ENCODE results near the gene SESN2. TPM values are rescaled to one million over a fixed set of nuclear protein-coding genes. Genes with fewer than 3 reads are reported as not detected.

The SESN2 gene
- total RNA-seq, 6 experiments from 2014 or later = 4.5 to 17.9 (median 14.0) TPM

DNA sequence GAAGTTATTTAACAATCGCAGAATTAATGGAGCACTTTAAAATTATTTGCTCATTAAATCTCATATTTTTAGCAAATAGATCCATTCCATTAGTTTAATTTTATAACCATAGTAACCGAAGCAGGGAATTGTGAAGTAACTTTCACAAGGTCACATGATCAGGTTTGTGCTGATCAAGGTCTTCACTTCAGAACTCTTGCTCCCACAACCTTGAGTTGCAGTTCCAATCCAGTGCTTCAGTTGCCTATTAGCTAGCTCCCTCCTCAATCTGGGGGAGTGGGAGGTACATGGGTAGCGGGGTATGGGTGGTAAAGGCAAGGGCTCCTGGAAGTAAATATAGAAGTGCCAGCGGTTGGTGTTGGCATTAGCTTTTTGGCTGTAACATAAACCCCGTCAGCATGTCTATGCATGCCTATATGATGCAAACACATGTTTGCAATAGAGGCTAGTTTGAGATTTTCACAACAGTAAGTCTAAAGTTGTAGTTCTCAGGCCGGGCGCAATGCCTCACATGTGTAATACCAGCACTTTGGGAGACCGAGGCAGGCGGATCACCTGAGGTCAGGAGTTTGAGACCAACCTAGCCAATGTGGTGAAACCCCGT, 17.6 kb upstream of the SESN2 start:
- Histone ChIP-seq H3K36me3 (no peaks in the 10 kb centered on the region), H3K9me3 (no peaks in the 10 kb centered on the region), H3K4me1 (peaks cover 0 to 37% (median 15%) of the 10 kb centered on the region in 4 donors), H3K27me3 (no peaks in the 10 kb centered on the region), H3K27ac (no peak overlapping the region), H3K4me3 (no peak overlapping the region)
- TF ChIP-seq, protein P1, sequence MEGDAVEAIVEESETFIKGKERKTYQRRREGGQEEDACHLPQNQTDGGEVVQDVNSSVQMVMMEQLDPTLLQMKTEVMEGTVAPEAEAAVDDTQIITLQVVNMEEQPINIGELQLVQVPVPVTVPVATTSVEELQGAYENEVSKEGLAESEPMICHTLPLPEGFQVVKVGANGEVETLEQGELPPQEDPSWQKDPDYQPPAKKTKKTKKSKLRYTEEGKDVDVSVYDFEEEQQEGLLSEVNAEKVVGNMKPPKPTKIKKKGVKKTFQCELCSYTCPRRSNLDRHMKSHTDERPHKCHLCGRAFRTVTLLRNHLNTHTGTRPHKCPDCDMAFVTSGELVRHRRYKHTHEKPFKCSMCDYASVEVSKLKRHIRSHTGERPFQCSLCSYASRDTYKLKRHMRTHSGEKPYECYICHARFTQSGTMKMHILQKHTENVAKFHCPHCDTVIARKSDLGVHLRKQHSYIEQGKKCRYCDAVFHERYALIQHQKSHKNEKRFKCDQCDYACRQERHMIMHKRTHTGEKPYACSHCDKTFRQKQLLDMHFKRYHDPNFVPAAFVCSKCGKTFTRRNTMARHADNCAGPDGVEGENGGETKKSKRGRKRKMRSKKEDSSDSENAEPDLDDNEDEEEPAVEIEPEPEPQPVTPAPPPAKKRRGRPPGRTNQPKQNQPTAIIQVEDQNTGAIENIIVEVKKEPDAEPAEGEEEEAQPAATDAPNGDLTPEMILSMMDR (IDR thresholded peaks at IDR 0.05) = no peak
- TF ChIP-seq POLR2A (IDR thresholded peaks at IDR 0.05) = no peak
- DNase-seq (peak in 1 of 3 donors; percentile 35), ATAC-seq (no peak)
- intact Hi-C loops (cut with DNase I) = no loop called here
- 91% methylated on average over 10 of the region's 10 CpGs for WGBS (ENCODE audit: insufficient coverage, low coverage, low lambda C conversion rate, missing lambda C conversion rate)

DNA sequence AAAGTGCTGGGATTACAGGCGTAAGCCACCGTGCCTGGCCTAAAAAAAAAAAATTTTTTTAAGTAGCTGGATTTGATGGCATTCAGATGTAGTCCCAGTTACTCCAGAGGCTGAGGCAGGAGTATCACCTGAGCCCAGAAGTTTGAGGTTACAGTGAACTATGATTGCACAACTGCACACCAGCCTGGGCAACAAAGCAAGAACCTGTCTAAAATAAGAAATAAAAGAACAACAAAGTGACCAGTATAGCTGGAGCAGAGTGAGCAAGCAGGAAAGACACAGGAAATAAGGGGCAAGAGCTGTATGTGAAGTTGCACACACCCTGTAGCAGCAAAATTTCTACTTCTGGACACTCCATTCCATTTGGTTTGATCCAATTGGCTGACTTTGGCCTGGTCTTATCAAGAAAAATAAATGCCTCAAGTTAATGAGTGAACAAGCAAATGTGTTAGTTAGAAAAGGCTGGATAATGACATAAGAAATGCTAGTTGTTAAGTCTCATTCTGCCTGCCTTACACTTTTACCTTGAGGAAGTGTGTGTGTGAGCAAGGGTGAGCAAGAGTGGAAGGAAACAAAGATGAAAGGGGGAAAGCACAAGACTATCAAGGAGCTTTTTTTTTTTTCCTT, 15.5 kb upstream of the SESN2 start:
- no peaks in the 10 kb centered on the region for H3K27me3 ChIP-seq
- H3K36me3 ChIP-seq = no peaks in the 10 kb centered on the region
- no peaks in the 10 kb centered on the region for H3K9me3 ChIP-seq
- TF ChIP-seq, protein P1 (IDR thresholded peaks at IDR 0.05) = no peak
- H3K4me1 ChIP-seq = peaks cover 2 to 44% (median 18%) of the 10 kb centered on the region in 4 donors
- ATAC-seq (peak in 2 of 4 donors; percentile 1 to 2), DNase-seq (peak in 1 of 3 donors; percentile 53)
- H3K27ac ChIP-seq = peak overlapping the region in 2 of 3 donors; percentile 43 to 78
- intact Hi-C loops (cut with DNase I) = no loop called here
- 52% methylated on average over 2 of the region's 2 CpGs for WGBS (ENCODE audit: insufficient coverage, low coverage, low lambda C conversion rate, missing lambda C conversion rate)
- H3K4me3 ChIP-seq = no peak overlapping the region

DNA sequence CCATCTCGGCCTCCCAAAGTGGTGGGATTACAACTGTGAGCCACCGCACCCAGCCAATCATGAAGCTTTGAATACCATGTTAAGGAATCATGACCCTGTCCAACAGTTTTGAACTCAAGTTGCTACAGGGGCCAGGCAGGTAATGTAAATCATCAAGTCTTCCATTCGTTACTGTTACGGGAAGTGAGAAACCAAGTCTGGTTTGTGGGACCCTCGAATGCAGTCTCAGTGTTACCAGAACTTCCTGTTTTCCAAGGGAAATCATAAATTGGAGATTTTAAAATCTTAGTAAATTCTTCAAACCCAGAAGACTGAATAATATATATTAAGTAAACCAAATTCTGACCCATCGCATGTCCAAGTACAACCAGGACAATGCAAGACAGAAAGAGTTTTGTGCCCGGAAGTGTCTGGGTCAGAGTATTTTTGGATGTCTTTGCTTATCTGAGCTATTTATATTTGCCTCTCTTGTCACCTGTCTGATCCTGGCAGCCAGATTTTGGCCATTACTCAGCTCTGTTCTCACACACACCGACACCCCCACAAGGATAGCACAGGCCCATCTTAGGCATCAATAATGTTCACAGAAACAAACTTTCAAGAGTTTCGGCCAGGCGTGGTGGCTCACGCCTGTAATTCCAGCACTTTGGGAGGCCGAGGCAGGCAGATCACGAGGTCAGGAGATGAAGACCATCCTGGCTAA, 14.6 kb upstream of the SESN2 start:
- DNase-seq = peak in 1 of 3 donors; percentile 61
- no peaks in the 10 kb centered on the region for H3K27me3 ChIP-seq
- intact Hi-C loops (cut with DNase I) = no loop called here
- TF ChIP-seq, protein P1 (IDR thresholded peaks at IDR 0.05) = no peak
- no peak for TF ChIP-seq POLR2A (IDR thresholded peaks at IDR 0.05)
- peak in 1 of 4 donors; percentile 7 for ATAC-seq
- H3K36me3 ChIP-seq = no peaks in the 10 kb centered on the region
- peak overlapping the region; percentile 26 to 78 (median 43) for H3K27ac ChIP-seq
- 48% methylated on average over 13 of the region's 13 CpGs for WGBS (ENCODE audit: insufficient coverage, low coverage, low lambda C conversion rate, missing lambda C conversion rate)
- H3K4me1 ChIP-seq = peaks cover 2 to 49% (median 18%) of the 10 kb centered on the region in 4 donors
- H3K9me3 ChIP-seq = no peaks in the 10 kb centered on the region
- H3K4me3 ChIP-seq = no peak overlapping the region

DNA sequence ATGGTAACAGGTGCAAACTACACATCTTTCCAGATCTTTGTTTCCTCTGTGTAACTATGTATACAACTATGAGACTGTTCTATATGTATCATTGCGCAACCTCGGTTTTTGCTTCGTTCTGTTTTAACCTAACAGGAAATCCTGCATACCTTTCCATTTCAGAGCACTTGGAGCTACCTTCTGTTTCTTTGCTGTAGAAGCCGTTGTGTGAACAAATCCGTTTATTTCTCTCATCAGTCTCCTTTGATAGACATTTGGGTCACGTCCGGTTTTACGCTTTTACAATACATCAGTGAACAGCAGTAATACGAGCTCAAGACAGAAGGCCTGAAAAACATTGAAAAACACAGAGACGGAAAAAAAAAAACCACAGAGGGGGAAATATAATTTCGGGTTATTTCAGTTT, 12.9 kb upstream of the SESN2 start:
- TF ChIP-seq, protein P1 (IDR thresholded peaks at IDR 0.05) = no peak
- no peak for TF ChIP-seq POLR2A (IDR thresholded peaks at IDR 0.05)
- Histone ChIP-seq H3K4me3 (peak overlapping the region; percentile 40 to 64 (median 61)), H3K36me3 (no peaks in the 10 kb centered on the region), H3K9me3 (no peaks in the 10 kb centered on the region), H3K4me1 (peaks cover 2 to 62% (median 23%) of the 10 kb centered on the region in 4 donors), H3K27me3 (no peaks in the 10 kb centered on the region), H3K27ac (peak overlapping the region; percentile 36 to 87 (median 78))
- intact Hi-C loops (cut with DNase I) = no loop called here
- 3% methylated on average over 11 of the region's 11 CpGs for whole genome bisulfite sequencing (ENCODE audit: insufficient coverage, low coverage, low lambda C conversion rate, missing lambda C conversion rate)
- no peak for ATAC-seq
- no peak for DNase-seq

Data from right lobe of liver (tissue), 6 donors.